H1 (cell line): ENCODE data around the gene DOHH. TPM values are rescaled to one million over a fixed set of nuclear protein-coding genes. Genes with fewer than 3 reads are reported as not detected.
A peak's percentile ranks its signal among the peaks of the same experiment; 100 is the strongest.

Experiments
- CTCF ChIA-PET: fragments of 300-600 bp; sonication (Branson Sonifier 250); formaldehyde crosslinking; loops from one replicate; lab custom pipeline; 2021; ENCODE audit not compliant: partially characterized antibody; lab: Charles Lee
- POLR2A ChIA-PET: fragments of 300-600 bp; sonication (Branson Sonifier 250); formaldehyde crosslinking; loops from one replicate; lab custom pipeline; 2021; ENCODE audit warnings: inconsistent platforms; ENCODE audit not compliant: partially characterized antibody; lab: Charles Lee
- DNase-seq, 2 experiments: peaks; one replicate each; pipeline versions ENCODE4 v3.0.0 to v3.0.0-alpha.2; 2010 to 2022; ENCODE audit warnings: low spot score in 2 of 2, low read depth in 1 of 2, mixed read lengths in 1 of 2
- FAIRE-seq: peaks from 2 replicates; lab custom pipeline; 2011; peaks lifted over from hg19 to GRCh38; lab: Jason Lieb, UNC
- H2AFZ ChIP-seq: 2 replicates; pipeline ENCODE4 v1.8.1; 2012; ENCODE audit warnings: low read length, inconsistent platforms
- H2AK5ac ChIP-seq: 2 replicates; pipeline ENCODE4 v1.6.1; 2013; ENCODE audit warnings: low read depth, low read length
- H2BK120ac ChIP-seq: replicated peaks from 2 replicates; pipeline ENCODE3; 2013; ENCODE audit warnings: low read depth, low read length, inconsistent platforms
- H2BK12ac ChIP-seq: 2 replicates; pipeline ENCODE4 v1.6.1; 2013; ENCODE audit warnings: low read depth, low read length
- H2BK15ac ChIP-seq: 2 replicates; pipeline ENCODE4 v1.6.1; 2013; ENCODE audit warnings: low read length
- H2BK20ac ChIP-seq: 2 replicates; pipeline ENCODE4 v1.6.1; 2013; ENCODE audit warnings: low read length
- H2BK5ac ChIP-seq: 2 replicates; pipeline ENCODE4 v1.6.1; 2013; ENCODE audit warnings: low read depth, low read length
- H3K14ac ChIP-seq: 2 replicates; pipeline ENCODE4 v1.6.1; 2013; ENCODE audit warnings: inconsistent platforms; ENCODE audit not compliant: insufficient read length
- H3K18ac ChIP-seq: 2 replicates; pipeline ENCODE4 v1.6.1; 2013; ENCODE audit warnings: low read length; ENCODE audit errors: extremely low read depth
- H3K23ac ChIP-seq: 2 replicates; pipeline ENCODE4 v1.6.1; 2013; ENCODE audit warnings: inconsistent platforms; ENCODE audit not compliant: insufficient read length
- H3K23me2 ChIP-seq: 2 replicates; pipeline ENCODE4 v1.6.1; 2013; ENCODE audit warnings: low read depth, low read length
- H3K27ac ChIP-seq: 2 replicates; pipeline ENCODE4 v1.6.1; 2011; ENCODE audit warnings: low read depth, low read length, inconsistent platforms
- H3K27me3 ChIP-seq, 4 experiments: replicated peaks in 1 of 4; 1 replicate in 1 of 4; 2 replicates in 3 of 4; pipeline versions ENCODE4 v1.6.1 to v1.8.1; 2011 to 2013; ENCODE audit warnings: low read length in 3 of 4, mild to moderate bottlenecking in 3 of 4, inconsistent platforms in 2 of 4, mixed read lengths in 2 of 4, moderate library complexity in 1 of 4; ENCODE audit not compliant: control insufficient read depth in 3 of 4, insufficient read depth in 3 of 4; ENCODE audit errors: extremely low read depth in 1 of 4
- H3K36me3 ChIP-seq, 4 experiments: 2 replicates each; pipeline versions ENCODE4 v1.6.1 to v1.8.1; 2011 to 2013; ENCODE audit warnings: mild to moderate bottlenecking in 4 of 4, low read length in 3 of 4, moderate library complexity in 2 of 4, control low read depth in 1 of 4, inconsistent platforms in 1 of 4; ENCODE audit not compliant: insufficient read depth in 4 of 4, control insufficient read depth in 2 of 4
- H3K4ac ChIP-seq: replicated peaks from 2 replicates; pipeline ENCODE3; 2013; ENCODE audit warnings: low read length, low read depth, mixed read lengths, inconsistent platforms; ENCODE audit not compliant: insufficient read length
- H3K4me1 ChIP-seq, 4 experiments: replicated peaks in 1 of 4; 1 replicate in 1 of 4; 2 replicates in 3 of 4; pipeline versions ENCODE4 v1.6.1 to v1.8.1; 2011 to 2013; ENCODE audit warnings: low read length in 3 of 4, inconsistent platforms in 2 of 4, mixed read lengths in 1 of 4; ENCODE audit not compliant: insufficient read depth in 4 of 4, control insufficient read depth in 3 of 4
- H3K4me2 ChIP-seq, 2 experiments: 2 replicates each; pipeline versions ENCODE4 v1.6.1 to v1.8.1; 2011 to 2013; ENCODE audit warnings: low read depth in 2 of 2, low read length in 2 of 2, control low read depth in 1 of 2, inconsistent platforms in 1 of 2, mild to moderate bottlenecking in 1 of 2; ENCODE audit not compliant: insufficient read depth in 1 of 2
- H3K4me3 ChIP-seq, 4 experiments: fragments of 200-600, 300-600 bp in 1 of 4; sonication (generic), shearing (Covaris generic), sonication (Bioruptor Twin) in 1 of 4; 2 replicates each; pipeline versions ENCODE4 v1.5.1 to v1.8.1; 2011 to 2016; ENCODE audit warnings: low read length in 4 of 4, low read depth in 3 of 4, control low read depth in 2 of 4, inconsistent platforms in 2 of 4, mild to moderate bottlenecking in 2 of 4, mixed read lengths in 1 of 4, moderate library complexity in 1 of 4; ENCODE audit not compliant: insufficient read depth in 2 of 4; ENCODE audit errors: extremely low read depth in 1 of 4
- H3K56ac ChIP-seq: replicated peaks from 2 replicates; pipeline ENCODE3; 2013; ENCODE audit warnings: low read depth, mild to moderate bottlenecking, mixed read lengths, low read length, inconsistent platforms; ENCODE audit not compliant: insufficient read length
- H3K79me1 ChIP-seq: 2 replicates; pipeline ENCODE4 v1.6.1; 2013; ENCODE audit warnings: low read depth, low read length, control low read depth
- H3K79me2 ChIP-seq, 2 experiments: 2 replicates each; pipeline versions ENCODE4 v1.6.1 to v1.8.1; 2012 to 2013; ENCODE audit warnings: low read length in 2 of 2, mild to moderate bottlenecking in 2 of 2, inconsistent platforms in 1 of 2; ENCODE audit not compliant: insufficient read depth in 2 of 2, control insufficient read depth in 1 of 2
- H3K9ac ChIP-seq, 4 experiments: replicated peaks in 1 of 4; 1 replicate in 1 of 4; 2 replicates in 3 of 4; pipeline versions ENCODE4 v1.6.1 to v1.8.1; 2011 to 2013; ENCODE audit warnings: low read depth in 3 of 4, low read length in 3 of 4, control low read depth in 2 of 4, mild to moderate bottlenecking in 2 of 4, moderate library complexity in 2 of 4, inconsistent platforms in 1 of 4; ENCODE audit errors: extremely low read depth in 1 of 4
- H3K9me3 ChIP-seq, 2 experiments: 2 replicates each; pipeline versions ENCODE4 v1.6.1 to v1.8.1; 2012 to 2013; ENCODE audit warnings: mild to moderate bottlenecking in 2 of 2, moderate library complexity in 2 of 2, control low read depth in 1 of 2, inconsistent platforms in 1 of 2, low read depth in 1 of 2, low read length in 1 of 2, mixed read lengths in 1 of 2; ENCODE audit not compliant: insufficient read depth in 2 of 2
- H4K20me1 ChIP-seq, 2 experiments: replicated peaks in 1 of 2; 2 replicates each; pipeline versions ENCODE3 to v1.8.1; 2011 to 2013; ENCODE audit warnings: inconsistent platforms in 2 of 2, low read length in 2 of 2, mild to moderate bottlenecking in 1 of 2; ENCODE audit not compliant: insufficient read depth in 2 of 2, control insufficient read depth in 1 of 2
- H4K5ac ChIP-seq: 2 replicates; pipeline ENCODE4 v1.6.1; 2013; ENCODE audit warnings: low read length, low read depth, mixed read lengths, inconsistent platforms; ENCODE audit not compliant: insufficient read length
- H4K8ac ChIP-seq: 2 replicates; pipeline ENCODE4 v1.8.0; 2013; ENCODE audit warnings: mild to moderate bottlenecking, moderate library complexity, low read length, inconsistent platforms; ENCODE audit not compliant: insufficient read depth; ENCODE audit errors: extremely low read depth
- H4K91ac ChIP-seq: replicated peaks from 2 replicates; pipeline ENCODE3; 2013; ENCODE audit warnings: low read length, mixed read lengths, inconsistent platforms; ENCODE audit not compliant: insufficient read length
- CBX8 ChIP-seq: fragments of 300-800, 300-1000 bp; sonication (generic); IDR thresholded peaks from 2 replicates; pipeline ENCODE4 v1.7.1; 2016; ENCODE audit warnings: low read depth, low read length, borderline replicate concordance
- POLR2A ChIP-seq, 2 experiments: IDR thresholded peaks; 1 replicate in 1 of 2; 2 replicates in 1 of 2; pipeline ENCODE4 v1.6.1; 2011; ENCODE audit warnings: low read depth in 2 of 2, low read length in 2 of 2, mild to moderate bottlenecking in 2 of 2; ENCODE audit errors: control extremely low read depth in 1 of 2
- RAD21 ChIP-seq, 2 experiments: IDR thresholded peaks in 1 of 2; conservative IDR thresholded peaks in 1 of 2; 2 replicates each; pipeline ENCODE4 v1.6.1; 2011; ENCODE audit warnings: low read depth in 2 of 2, low read length in 2 of 2, improper control_type of control experiment in 1 of 2, inconsistent platforms in 1 of 2, mild to moderate bottlenecking in 1 of 2, moderate library complexity in 1 of 2
- WGBS, 2 experiments: shearing (Covaris generic) in 1 of 2; methylation state at CpG; one replicate each; pipeline versions ENCODE4 v1.1.6 to v1.1.7; 2013 to 2015; ENCODE audit warnings: low lambda C conversion rate in 2 of 2, mixed read lengths in 2 of 2, inconsistent platforms in 1 of 2, low coverage in 1 of 2, missing lambda C conversion rate in 1 of 2; ENCODE audit not compliant: insufficient replicate concordance in 2 of 2, insufficient coverage in 1 of 2, insufficient read length in 1 of 2; ENCODE audit errors: extremely low coverage in 1 of 2, missing lambda C conversion rate in 1 of 2; 5-methylcytosine and 5-hydroxymethylcytosine counted together
- polyA plus RNA-seq, 7 experiments: library from polyadenylated mRNA; depleted of rRNA in 3 of 7; stranded (reverse) in 5 of 7; unstranded in 2 of 7; fragments of >200 nt in 5 of 7; fragments of 200-250 nt in 2 of 7; gene quantifications; 1 replicate in 5 of 7; 2 replicates in 1 of 7; 4 replicates in 1 of 7; pipeline versions ENCODE4 v1.2.1 to v1.2.3, GENCODE V29; 2011 to 2013; ENCODE audit warnings: missing spikeins in 2 of 7, mixed read lengths in 2 of 7
- total RNA-seq: library from RNA; stranded (reverse); fragmentation: NEBNext Ultra II Directional; extraction: Animal tissue kit (Norgen Biotek cat#: 25700); gene quantifications from 2 replicates; pipeline ENCODE4 v1.2.1, GENCODE V29; 2021
- TF ChIP-seq, protein P1 (sequence below), 3 experiments: IDR thresholded peaks; 1 replicate in 2 of 3; 2 replicates in 1 of 3; pipeline versions ENCODE4 v1.5.1 to v1.6.1; 2011; ENCODE audit warnings: low read length in 3 of 3, mild to moderate bottlenecking in 3 of 3, inconsistent platforms in 2 of 3, low read depth in 1 of 3, moderate library complexity in 1 of 3; ENCODE audit not compliant: insufficient read depth in 1 of 3; ENCODE audit errors: control extremely low read depth in 1 of 3

The DOHH gene
- total and polyA plus RNA-seq, 2 of the 8 experiments (the other 6 are each of a cell fraction or from before 2014, with no cell fraction given): 7.3 to 17.7 TPM

DNA sequence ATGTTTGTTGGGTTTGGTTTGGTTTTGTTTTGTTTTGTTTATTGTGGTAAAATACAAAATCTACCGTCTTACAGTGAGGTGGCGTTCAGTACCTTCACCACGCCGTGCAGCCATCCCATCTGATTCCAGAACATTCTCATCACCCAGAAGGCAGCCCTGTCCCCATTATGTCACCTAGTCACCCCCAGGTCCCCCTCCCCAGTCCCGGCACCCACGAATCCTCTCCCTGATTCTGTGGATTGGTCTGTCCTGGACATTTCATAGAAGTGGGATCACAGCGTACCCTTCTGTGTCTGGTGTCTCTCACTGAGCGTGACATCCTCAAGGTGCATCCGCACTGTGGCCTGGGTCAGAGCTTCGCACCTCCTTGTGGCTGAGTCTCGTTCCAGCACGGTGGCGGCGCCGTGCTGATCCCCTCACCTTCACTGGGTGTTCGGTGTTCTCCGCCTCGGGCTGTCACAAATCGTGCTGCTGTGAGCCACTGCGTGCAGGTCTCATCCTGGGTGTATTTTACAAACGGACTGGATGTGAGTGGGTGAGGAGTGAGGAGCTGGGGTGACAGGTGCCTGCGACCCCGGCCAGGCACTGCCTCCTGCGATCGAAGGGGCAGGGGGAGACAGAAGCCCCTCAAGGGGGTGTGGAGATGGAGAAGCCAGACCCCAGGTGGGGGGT, 37.9 kb upstream of the DOHH start:
- Histone ChIP-seq H3K4ac (no peak overlapping the region), H3K23ac (no peak overlapping the region), H2BK15ac (no peak overlapping the region; the same call in 1 of the 2 replicates), H3K14ac (no peak overlapping the region), H3K36me3 (peaks cover 0 to 19% (median 7%) of the 10 kb centered on the region in 4 experiments; a peak in 6 of 8 replicates), H2AK5ac (peak overlapping the region; percentile 93), H3K9ac (no peak overlapping the region), H3K23me2 (no peaks in the 10 kb centered on the region), H4K91ac (no peak overlapping the region), H3K9me3 (no peaks in the 10 kb centered on the region), H2BK5ac (no peak overlapping the region), H2BK20ac (no peak overlapping the region), H3K4me1 (peaks cover 3 to 11% (median 6%) of the 10 kb centered on the region in 4 experiments; a peak in 6 of 7 replicates), H3K27ac (no peak overlapping the region), H2AFZ (no peak overlapping the region), H3K4me3 (no peak overlapping the region), H3K27me3 (no peaks in the 10 kb centered on the region), H4K5ac (no peak overlapping the region), H3K18ac (no peak overlapping the region), H3K79me1 (0 out of 2 replicates have a peak, but pooled peaks cover 2% of the 10 kb centered on the region), H4K20me1 (peaks cover 8 to 16% of the 10 kb centered on the region in 2 experiments), H3K79me2 (no peaks in the 10 kb centered on the region), H2BK120ac (no peak overlapping the region), H3K4me2 (no peak overlapping the region), H4K8ac (no peak overlapping the region), H3K56ac (no peak overlapping the region), H2BK12ac (no peak overlapping the region)
- FAIRE-seq (no peak), DNase-seq (no peak)
- CTCF ChIA-PET: interaction anchor here (0.7 to 1.9 kb wide), 13 partner anchors 8 to 208 kb away, joined by 3 to 8 read pairs (median 3); no protein-coding TSS in a partner anchor
- WGBS, 2 experiments: 83% methylated on average over 25 of the region's 25 CpGs; no CpG with 5 or more reads in 1 of the 2 experiments
- TF ChIP-seq CBX8 (no peak), RAD21 (IDR thresholded peaks at IDR 0.05 in 1 of 2, conservative IDR thresholded peaks at IDR 0.05 in 1 of 2; ENCODE audit: low read depth in 2 of 2, low read length in 2 of 2) (peak in 1 of 2 experiments; percentile 26; a peak in 1 of 4 replicates), POLR2A (IDR thresholded peaks at IDR 0.05; ENCODE audit: control extremely low read depth in 1 of 2, low read depth in 2 of 2, low read length in 2 of 2) (peak in 1 of 2 experiments; percentile 52; a peak in 1 of 3 replicates)
- TF ChIP-seq, protein P1, sequence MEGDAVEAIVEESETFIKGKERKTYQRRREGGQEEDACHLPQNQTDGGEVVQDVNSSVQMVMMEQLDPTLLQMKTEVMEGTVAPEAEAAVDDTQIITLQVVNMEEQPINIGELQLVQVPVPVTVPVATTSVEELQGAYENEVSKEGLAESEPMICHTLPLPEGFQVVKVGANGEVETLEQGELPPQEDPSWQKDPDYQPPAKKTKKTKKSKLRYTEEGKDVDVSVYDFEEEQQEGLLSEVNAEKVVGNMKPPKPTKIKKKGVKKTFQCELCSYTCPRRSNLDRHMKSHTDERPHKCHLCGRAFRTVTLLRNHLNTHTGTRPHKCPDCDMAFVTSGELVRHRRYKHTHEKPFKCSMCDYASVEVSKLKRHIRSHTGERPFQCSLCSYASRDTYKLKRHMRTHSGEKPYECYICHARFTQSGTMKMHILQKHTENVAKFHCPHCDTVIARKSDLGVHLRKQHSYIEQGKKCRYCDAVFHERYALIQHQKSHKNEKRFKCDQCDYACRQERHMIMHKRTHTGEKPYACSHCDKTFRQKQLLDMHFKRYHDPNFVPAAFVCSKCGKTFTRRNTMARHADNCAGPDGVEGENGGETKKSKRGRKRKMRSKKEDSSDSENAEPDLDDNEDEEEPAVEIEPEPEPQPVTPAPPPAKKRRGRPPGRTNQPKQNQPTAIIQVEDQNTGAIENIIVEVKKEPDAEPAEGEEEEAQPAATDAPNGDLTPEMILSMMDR (IDR thresholded peaks at IDR 0.05; ENCODE audit: control extremely low read depth in 1 of 3, insufficient read depth in 1 of 3, low read depth in 1 of 3, low read length in 3 of 3): peak in 2 of 3 experiments; percentile 26 to 31; a peak in 2 of 4 replicates
- POLR2A ChIA-PET: interaction anchor here (0.7 to 4.0 kb wide), 12 partner anchors 7 to 259 kb away, joined by 3 to 30 read pairs (median 4); partner anchors contain the start of genes FZR1 and MFSD12
